UCSD-AML1 (cell line): ENCODE results near the gene CCDC197.
A peak's percentile ranks its signal among the peaks of the same experiment; 100 is the strongest.

Experiments
- DNase-seq: peaks from one replicate; lab custom pipeline; 2025; ENCODE audit not compliant: unreplicated experiment; lab: John Stamatoyannopoulos, UW

Gene CCDC197

DNA sequence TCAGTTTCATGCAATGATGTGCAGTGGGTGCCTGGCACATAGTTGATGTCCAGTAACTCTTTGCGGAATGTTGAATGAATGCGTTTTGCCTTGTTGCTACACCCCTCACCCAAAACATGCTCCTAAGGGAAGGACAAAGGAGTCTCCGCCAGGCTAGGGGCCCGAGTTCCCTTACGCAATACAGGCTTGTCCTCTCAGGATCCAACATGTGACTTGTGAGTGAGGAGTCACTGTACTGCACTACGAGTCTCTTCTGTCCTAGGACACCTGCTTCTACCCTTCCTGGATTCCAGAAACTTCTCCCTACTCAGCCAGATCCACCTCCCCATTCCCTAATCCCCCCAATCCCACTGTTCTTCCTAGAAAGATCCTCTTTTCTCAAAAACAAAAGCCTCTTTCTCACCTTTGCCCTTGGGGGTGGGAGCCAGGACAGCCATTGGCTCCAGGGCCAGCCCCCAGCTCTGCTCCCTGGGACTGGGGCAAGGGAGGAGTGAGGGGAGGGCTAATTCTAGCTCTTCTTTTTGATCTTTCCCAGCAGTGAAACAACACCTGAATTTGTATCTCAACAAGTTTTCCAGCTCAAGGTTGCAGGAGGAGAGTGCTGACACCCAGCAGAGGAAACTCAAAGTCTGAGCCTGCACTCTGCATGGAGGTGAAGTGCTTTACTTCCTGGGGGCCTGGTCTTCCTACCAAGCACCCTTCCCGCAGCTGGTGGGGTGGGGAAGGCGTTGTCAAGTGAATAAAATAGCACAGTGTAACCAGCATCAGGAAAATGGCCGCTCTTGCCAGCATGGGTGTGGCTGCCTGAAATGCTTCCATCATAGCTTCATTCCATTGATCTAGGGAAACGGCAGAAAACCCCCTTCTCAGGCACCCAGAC lies 25.7 kb downstream of the CCDC197 start:
- DNase-seq = no peak

DNA sequence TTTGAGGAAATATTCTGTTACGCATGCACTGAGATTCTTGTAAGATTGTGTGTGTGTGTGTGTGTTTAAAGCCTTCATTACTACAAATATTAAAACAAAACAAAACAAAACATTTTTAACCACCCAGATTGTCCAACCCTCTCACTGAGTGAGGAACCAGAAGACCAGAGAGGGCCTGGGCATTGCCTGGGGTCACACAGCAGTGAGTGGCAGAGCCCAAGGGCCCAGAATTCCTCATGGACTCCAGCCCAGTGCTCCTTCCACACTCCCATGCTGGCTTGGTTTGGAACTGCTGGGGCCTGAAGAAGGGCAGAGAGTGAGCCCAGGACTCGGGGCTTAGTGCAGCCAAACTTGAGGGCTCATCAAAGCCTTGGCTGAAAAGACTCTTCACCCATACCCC lies 27.4 kb downstream of the CCDC197 start:
- no peak for DNase-seq

DNA sequence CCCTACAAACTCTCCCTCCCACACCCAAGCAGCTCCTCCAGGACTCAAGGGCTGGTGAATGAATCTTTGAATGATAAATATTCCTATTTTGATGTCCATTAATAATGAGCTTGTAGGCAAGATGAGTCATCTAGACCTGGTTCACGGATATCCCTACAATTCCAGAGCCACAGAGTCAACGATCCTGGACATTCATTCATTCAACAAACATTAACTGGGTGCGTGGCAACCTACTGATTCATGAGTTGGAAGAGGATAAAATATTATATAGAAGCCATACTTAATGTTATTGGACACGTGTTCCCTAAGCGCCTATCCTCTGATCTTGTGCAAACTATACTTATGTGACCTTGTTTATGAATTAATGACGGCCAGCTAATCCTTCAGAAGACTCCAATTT lies 28.6 kb downstream of the CCDC197 start:
- DNase-seq = no peak

DNA sequence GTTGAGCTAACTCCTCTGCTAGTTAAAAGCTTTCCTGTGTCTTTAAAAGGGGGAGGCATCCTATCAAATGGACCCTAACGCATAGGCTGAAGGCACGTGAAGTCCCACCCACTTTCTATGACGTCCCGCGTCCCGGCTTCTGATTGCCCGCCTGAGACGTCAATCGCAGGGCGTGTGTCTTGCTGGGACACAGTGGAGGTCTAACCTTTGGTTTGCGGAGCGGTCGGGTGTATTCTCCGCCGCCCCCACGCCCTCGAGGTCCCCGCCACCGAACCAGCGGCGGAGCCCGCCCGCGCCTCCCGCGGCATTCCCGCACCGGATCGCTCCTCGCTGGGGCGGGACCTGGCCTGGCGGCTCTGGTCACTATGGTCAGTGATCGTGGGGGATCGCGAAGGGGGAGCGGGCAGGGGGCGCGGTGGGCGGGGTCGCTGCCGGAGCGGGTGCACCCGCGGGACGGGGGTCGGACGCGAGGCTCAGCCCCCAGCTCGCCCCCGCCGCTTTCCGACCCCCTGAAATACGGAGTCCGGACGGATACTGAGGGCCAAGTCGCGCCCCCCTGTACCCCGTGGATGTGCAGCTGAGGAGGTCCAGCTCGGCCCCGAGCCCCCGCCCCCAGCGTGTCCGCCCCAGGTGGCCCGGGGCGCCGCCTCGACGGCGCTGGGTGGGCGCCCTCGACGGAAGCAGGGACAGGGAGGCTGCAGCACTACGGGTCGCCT lies 29.2 kb downstream of the CCDC197 start, which contains the start of gene OTUB2:
Gene OTUB2 (plus strand): TSS at position 168 of the 716 bp plus-strand sequence. CDS start 198 bp downstream, at position 366.
- DNase-seq = peak; percentile 97

DNA sequence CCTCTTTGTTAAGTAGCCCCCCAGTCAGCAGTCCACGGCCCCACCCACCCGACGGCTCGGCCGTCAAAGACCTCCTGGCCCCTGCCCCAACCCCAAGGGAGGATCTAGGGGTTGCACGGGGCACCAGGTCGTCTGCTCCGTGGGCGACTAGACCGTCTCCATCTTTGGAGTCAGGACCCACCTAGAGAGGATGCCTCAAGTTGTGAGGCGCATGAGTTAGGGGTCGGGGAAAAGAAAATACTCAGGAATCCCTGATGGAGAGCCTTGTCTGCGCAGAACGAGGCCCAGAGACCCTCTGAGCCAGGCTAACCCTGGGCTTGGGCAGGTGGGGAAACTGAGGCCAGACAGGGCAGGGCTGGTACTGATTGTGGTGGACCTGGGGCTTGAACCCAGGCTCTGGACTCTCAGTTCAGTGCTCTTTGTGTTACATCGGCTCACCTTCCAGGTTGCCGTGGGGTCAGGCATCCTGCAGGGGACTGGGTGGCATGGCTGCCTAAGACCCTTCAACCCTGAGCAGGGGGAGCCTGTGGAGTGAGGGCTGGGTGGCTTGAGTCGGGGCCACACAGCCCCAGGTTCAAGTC lies 29.9 kb downstream of the CCDC197 start:
- no peak for DNase-seq

DNA sequence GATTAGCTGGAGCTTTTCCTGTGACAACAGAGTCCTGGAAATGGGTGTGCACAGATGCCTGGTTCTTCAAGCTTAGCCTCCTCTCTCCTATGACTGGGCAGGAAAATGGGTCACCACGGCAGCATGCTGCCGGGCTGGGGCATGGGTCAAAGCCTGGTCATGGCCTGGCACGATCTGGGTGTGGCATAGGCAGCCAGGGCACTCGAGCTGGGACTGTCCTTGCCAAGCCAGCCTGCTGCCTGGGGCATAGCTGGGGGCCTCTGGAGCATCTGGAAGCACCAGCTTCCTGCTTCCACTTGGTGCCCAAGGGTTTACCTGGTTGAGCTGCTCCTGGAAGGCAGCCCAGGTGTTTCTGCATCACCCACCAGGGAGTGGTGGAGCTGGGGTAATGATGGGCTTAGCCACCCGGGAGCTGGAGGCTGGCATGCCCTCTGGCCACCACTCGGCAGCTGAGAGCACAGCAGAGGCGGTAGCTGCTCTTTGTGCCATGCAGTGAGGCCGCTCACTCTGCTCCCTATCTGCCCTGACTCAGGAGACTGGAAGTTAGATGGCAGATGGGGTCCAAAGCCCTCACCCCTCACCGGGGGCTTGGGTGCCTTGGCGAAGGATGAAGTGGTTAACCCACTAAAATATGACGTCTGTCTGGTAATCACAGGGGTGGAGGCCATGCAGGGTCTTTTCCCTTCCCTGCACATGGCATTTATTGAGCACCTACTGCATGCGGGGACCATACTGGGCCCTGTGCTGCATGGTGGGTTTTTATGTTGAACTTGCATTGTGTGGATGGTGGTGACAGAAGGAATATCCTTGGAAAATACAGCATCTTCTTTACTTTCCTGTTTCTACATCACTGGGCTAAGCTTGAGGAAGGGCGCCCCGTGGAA lies 30.7 kb downstream of the CCDC197 start:
- no peak for DNase-seq

DNA sequence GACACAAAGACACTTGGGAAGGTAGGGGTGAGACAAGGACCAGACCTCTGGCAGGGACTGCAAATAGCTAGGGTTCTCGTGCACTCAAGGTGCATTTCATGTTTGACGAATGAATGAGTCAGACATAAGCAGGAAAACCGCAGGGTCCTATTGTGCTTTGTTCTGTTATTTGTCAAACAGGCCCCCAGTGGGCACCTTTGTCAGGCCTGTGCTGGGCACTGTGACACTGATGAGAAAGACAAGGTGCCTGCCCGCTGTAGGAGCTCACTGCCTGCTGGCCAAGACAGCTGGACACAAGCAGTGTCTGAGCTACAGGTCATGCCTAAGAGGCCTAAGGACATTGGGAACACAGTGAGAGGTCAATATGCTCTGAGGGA lies 31.3 kb downstream of the CCDC197 start:
- peak; percentile 40 for DNase-seq

DNA sequence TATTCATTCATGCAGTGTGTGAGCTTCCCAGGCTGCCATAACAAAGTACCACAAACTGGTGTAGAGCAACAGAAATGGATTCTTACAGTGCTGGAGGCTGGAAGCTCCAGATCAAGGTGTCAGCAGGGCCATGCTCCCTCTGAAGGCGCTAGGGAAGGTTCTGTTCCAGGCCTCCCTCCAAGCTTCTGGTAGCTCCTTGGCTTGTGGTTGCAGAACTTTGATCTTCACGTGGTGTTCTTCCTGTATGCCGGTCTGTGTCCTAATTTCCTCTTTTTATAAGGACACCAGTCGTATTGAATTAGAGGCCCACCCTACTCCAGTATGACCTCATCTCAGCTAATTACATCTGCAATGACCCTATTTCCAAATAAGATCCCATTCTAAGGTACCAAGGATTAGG lies 32.2 kb downstream of the CCDC197 start:
- DNase-seq = no peak

DNA sequence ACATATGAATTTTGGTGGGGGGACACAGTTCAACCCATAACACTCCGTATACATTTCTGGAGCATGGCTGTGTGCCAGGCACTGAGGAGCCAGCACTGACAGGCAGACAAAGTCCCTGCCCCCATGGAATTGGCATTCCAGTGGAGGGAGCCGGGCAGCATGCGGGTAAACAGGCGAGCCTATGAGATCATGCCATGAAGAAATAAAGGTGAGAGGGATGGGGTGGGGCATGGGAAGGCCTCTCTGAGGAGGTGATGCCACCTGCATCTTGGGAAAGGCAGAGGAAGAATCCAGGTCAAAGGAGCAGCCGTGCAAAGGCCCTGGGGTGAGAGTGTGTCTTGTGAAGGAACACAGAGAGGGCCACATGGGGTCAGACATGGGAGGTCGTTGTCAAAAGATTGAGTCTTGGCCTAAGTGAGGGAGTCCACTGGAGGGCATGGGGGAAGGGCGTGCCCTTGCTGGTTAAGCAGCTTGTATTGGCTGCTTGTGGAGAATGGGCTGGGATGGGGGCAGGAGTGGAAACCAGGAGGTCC lies 32.6 kb downstream of the CCDC197 start:
- no peak for DNase-seq

DNA sequence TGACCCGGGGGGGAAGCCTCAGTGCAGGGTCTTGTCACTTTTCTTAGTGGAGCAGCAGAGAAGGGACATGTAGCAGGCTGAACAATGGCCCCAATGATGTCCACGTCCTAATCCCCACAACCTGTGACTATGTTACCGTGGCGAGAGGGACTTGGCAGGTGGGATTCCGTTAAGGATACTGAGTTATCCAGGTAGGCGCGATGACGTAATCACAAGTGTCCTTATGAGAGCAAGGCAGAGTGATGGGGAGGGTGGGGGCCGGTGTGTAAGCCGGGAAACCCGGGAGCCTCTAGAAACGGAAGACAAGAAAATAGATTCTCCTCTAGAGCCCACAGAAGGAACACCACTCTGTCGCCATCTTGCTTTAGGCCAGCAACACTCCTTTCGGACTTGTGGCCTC lies 33.5 kb downstream of the CCDC197 start:
- no peak for DNase-seq

DNA sequence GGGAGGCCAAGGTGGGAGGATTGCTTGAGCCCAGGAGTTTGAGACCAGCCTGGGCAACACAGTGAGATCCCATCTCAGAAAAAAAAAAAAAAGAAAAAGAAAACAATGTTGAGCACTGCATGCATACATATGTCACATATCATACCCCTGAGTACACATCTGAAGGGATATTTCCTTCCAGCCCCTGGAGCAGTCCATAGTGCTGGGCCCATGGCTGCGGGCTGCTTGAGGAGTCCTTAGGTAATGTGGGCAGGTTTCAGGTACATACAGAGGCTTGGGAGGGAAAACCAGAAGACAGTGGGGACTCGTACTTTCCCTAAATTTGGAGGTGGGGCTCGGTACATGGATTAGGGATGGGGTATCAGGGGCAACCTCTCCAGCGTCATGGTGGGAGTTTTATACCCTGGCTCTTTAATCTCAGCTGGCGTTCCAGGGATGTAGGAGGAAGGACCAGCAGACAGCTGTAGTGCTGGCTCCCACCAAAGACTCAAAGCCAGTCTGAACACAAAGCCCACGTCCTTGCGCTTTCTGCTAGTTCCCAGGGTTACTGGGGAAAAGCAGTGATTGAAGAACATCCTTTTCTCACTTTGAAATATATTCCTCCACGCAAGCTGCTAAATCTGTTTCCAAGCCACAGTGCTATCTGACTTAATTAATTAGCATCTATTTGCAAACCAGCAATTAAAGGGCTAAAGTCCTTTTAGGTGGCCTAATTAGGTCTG lies 34.2 kb downstream of the CCDC197 start:
- DNase-seq = no peak

DNA sequence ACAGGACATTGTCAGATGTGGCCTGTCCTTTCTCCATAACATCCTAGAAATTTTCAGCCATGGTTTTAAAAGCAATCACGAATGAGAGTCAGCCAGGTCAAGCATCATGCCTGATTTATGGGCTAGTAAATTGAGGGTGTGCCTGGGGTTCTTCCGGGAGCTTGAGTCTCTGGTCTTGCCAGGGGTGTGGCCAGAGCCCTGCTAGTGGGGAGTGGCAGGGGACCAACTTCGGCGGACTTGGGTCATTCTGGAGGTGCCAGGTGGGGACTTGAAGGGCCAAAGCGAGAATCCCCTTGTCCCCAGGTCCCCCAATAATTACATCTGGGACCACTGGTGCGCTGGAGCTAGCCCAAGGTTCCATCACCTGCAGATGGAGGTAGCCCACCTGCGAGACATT lies 34.8 kb downstream of the CCDC197 start:
- DNase-seq = no peak

DNA sequence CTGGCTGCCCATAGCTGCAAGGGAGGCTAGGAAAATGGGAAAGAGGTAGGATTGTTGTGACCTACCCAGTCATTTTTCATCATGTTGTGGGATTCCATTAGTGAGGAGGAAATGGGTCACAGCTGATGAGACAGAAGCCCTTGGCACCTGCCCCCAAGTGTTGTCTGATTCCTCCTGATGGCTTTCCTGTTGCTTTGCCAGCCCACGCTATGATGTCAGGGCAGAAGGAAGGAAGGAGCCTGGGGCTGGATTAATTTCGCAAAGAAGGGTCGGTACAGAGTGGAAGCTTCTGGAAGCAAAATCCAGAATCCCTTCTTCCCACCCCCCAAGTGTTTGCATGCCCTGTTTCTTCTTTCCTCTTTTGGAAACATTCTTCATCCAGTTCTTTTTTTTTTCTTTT lies 37.8 kb downstream of the CCDC197 start:
- DNase-seq = no peak

DNA sequence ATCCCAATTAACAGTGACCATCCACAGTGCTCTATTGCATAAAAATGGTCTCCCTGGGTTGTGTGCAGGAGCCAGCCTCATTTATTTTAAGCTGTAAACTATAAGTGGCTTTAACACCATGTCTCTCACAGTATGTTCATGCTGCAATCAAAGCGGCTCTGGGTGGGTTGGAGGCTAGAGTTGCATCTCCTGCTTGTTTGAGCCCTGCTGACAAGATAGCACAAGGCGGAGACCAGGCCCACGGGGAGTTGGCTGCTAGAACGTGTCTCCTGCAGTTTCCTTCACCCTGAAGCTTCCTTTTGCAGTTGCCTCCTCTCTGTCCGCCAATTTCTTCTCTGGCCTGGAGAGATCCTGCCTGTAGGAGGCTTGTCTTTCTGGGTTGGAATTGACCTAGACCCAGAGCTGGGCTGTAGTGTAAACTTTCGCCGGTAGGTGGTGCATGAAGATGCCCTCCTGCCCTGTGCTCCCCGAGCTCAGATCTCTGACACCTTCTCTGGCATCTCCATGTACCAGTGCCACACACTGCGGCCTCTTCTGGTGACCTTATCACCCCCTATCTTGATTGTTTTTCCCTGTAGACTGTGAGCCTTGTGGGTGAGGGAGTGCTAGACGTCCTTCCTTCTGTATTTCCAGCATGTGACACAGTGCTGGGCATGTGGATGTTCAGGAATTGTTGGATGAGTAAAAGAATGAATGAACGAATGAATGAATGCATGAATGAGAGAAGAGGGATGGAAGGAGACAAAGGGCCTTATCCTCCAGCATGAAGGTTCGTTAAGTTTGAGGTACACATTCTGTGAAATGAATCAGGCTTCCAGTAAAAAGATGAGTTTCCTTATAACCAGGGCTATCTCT lies 39.4 kb downstream of the CCDC197 start:
- peak; percentile 79 for DNase-seq

DNA sequence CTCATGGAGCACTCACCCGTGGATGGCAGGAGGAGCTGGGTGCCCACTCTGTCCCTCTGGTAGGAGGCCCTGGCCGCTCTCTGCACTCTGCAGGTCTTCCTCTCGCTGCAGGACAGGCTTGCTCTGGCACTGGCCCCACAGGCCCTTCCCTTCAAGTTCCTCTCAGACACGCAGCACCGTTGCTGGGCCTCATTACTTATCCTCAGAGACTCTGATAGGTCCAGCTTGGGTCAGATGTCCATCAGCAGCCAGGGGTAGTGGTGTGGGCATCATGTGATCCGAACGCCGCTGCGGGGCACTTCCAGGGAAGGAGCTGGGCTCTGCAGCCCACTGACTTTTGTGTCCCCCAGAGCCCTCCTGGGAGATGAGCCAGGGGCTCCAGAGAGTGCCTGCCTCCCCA lies 40.9 kb downstream of the CCDC197 start:
- DNase-seq = no peak

DNA sequence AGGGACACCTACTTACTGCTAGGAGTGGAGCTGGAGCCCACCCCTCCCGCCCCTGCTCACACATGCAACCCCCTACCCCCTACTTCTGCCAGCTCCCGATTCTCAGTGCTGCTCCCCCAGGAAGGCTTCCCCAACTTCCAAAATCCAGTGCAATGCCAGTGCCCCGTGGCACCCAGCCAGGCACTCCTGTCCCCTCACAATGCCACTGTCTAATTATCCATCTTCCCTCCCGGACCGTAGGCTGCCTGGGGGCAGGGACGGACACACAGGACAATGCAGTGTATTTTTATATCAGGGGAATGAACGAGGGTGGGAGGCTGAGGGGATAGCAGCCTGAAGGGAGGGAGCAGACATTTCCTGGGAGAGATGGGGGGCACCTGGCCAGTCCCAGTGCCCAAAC lies 41.4 kb downstream of the CCDC197 start:
- no peak for DNase-seq

DNA sequence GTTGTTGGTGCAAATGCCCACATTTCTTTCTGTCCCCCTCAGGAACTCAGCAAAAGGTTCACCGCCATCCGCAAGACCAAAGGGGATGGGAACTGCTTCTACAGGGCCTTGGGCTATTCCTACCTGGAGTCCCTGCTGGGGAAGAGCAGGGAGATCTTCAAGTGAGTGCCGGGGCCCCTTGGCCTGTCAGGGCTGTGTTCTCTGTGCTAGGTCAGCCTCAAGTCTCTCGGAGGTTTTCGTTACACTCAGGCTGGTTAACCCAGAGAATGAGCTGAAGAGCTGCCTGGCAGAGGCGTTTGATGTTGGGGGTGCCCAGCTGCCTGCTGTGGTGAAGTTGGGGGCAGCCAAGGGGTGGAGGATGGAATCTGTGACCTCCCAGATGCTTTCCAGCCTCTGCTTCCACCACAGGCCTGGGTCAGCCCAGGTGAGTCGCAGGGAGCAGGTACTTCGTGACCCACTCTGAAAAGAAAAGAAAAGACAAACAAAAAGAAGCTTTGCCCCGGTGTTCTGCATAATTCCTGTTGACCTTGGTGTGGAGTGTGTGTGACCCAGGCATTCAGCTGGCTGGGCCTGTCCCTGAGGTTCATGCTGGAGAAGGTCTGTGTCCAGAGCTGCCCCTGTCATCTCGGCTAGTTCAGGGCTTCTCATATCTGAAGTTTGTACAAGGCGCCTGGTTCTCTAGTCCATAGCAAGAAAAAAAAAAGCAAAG lies 42.0 kb downstream of the CCDC197 start:
- no peak for DNase-seq

DNA sequence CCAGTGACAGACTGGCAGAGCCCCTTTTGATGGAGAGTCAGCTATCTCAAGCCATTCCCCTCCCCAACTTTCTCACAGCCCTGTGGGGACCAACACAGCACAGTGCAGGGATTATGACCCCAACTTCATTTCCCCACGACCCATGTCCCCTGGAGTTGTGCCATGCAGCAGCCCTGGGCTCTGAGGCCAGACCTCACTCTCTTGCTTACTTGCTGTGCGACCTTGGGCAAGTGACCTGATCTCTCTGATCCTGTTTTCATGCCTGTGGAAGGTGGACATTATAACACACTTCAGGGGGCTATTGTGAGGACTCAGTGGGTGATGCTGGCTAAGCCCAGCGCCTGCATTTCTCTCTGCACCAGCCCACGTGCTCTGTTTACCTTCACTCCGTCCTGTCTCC lies 43.1 kb downstream of the CCDC197 start:
- DNase-seq = no peak

DNA sequence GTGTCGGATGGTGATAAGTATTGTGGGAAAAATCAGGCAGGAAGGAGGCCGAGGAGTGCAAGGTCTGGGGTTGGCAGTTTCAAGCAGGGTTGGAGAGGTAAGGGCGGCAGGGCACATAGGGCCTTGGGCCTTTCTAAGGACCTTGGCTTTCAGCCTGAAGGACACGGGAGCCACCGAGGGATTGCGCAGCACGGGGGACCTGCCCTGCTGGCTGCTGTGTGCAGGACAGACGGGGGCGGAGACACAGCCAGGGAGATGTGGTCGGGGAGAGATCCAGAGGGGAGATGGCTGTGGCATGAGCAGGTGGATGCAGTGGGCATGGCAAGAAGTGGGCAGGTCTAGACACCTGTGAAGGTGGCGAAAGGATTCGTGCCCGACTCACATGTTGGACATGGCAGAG lies 43.7 kb downstream of the CCDC197 start:
- DNase-seq = no peak
